ENCODE results near the gene ALG11. TPM values are rescaled to one million over a fixed set of nuclear protein-coding genes. Genes with fewer than 3 reads are reported as not detected.

The ALG11 gene
- total and polyA plus RNA-seq, 12 donors, result 2.8 to 24.9 (median 21.0) TPM

GRCh38 chr13:52006523-52007245 lies 5.5 kb upstream of the ALG11 start:
- no peak for ATAC-seq
- no peak overlapping the region for H3K4me3 ChIP-seq
- peaks cover 0 to 4% (median 0%) of the 10 kb centered on the region in 9 donors for H3K36me3 ChIP-seq
- peaks cover 0 to 16% (median 12%) of the 10 kb centered on the region in 9 donors for H3K4me1 ChIP-seq
- TF ChIP-seq CTCF (IDR thresholded peaks at IDR 0.05), result no peak
- intact Hi-C loops (cut with DNase I), result loop anchor here in 2 of 10 donors (5.0 to 10.0 kb wide), 2 partner anchors 121 to 448 kb away; partner anchors contain the start of genes NEK5 (in 2 of the 2), CKAP2 (in 1 of the 2) and VPS36 (in 1 of the 2)
- H3K27me3 ChIP-seq, result peaks cover 0 to 19% (median 0%) of the 10 kb centered on the region in 7 donors
- DNase-seq, result no peak
- 91% methylated on average over 8 of the region's 8 CpGs for WGBS, 2 donors
- H3K9me3 ChIP-seq, result no peaks in the 10 kb centered on the region
- H3K27ac ChIP-seq, result no peak overlapping the region

- peaks cover 0 to 4% (median 0%) of the 10 kb centered on the region in 9 donors for H3K36me3 ChIP-seq
- H3K4me1 ChIP-seq, result peaks cover 0 to 34% (median 27%) of the 10 kb centered on the region in 9 donors
- no peak for ATAC-seq
- peaks cover 0 to 19% (median 0%) of the 10 kb centered on the region in 7 donors for H3K27me3 ChIP-seq
- H3K27ac ChIP-seq, result no peak overlapping the region
- TF ChIP-seq CTCF (IDR thresholded peaks at IDR 0.05), result no peak
- no peak for DNase-seq
- intact Hi-C loops (cut with DNase I), result loop anchor here in 3 of 10 donors (2.0 to 10.0 kb wide), 4 partner anchors 25 to 445 kb away; partner anchors contain the start of genes NEK5 (in 2 of the 3), CKAP2 (in 1 of the 3) and VPS36 (in 1 of the 3)
- peak overlapping the region in 3 of 10 donors; percentile 93 to 97 (median 96) for H3K4me3 ChIP-seq
- no peaks in the 10 kb centered on the region for H3K9me3 ChIP-seq
- 70 to 72% methylated on average over 6 of the region's 6 CpGs for WGBS, 2 donors
Observed at GRCh38 chr13:52009946-52010345, 2.3 kb upstream of the ALG11 start.

- peak within 1 kb of the TSS; percentile 80 to 97 (median 93) for H3K4me3 ChIP-seq
- intact Hi-C loops (cut with DNase I), result loop anchor here in 1 of 10 donors (10.0 kb wide), 1 partner anchor 196 kb away; no protein-coding TSS in a partner anchor
- peak in 3 of 9 donors; percentile 10 to 39 (median 28) for TF ChIP-seq CTCF (IDR thresholded peaks at IDR 0.05)
- peaks cover 0 to 7% (median 0%) of the 10 kb centered on the region in 9 donors for H3K36me3 ChIP-seq
- H3K27ac ChIP-seq, result peak within 1 kb of the TSS; percentile 72 to 89 (median 85)
- WGBS, 2 donors, result 3% methylated on average over 45 to 46 of the region's 46 CpGs
- no peaks in the 10 kb centered on the region for H3K9me3 ChIP-seq
- DNase-seq, result peak; percentile 15
- peaks cover 0 to 19% (median 0%) of the 10 kb centered on the region in 7 donors for H3K27me3 ChIP-seq
- peak in 7 of 8 donors; percentile 10 to 54 (median 16) for ATAC-seq
- H3K4me1 ChIP-seq, result peaks cover 0 to 34% (median 27%) of the 10 kb centered on the region in 9 donors
Observed at GRCh38 chr13:52010890-52011631, 1.1 kb upstream of the ALG11 start, which contains the start of gene ATP7B. Gene ATP7B, minus strand, starts transcription at chr13:52011450. Its CDS starts 113 bp downstream, at chr13:52011337.

- peaks cover 0 to 11% (median 0%) of the 10 kb centered on the region in 9 donors for H3K36me3 ChIP-seq
- peak overlapping the region; percentile 80 to 97 (median 93) for H3K4me3 ChIP-seq
- peak overlapping the region in 9 of 10 donors; percentile 72 to 89 (median 85) for H3K27ac ChIP-seq
- peaks cover 0 to 34% (median 27%) of the 10 kb centered on the region in 9 donors for H3K4me1 ChIP-seq
- peaks cover 0 to 19% (median 0%) of the 10 kb centered on the region in 7 donors for H3K27me3 ChIP-seq
- intact Hi-C loops (cut with DNase I), result loop anchor here in 1 of 10 donors (10.0 kb wide), 1 partner anchor 198 kb away; no protein-coding TSS in a partner anchor
- ATAC-seq, result no peak
- DNase-seq, result no peak
- no peak for TF ChIP-seq CTCF (IDR thresholded peaks at IDR 0.05)
- H3K9me3 ChIP-seq, result no peaks in the 10 kb centered on the region
- 0% methylated on average over 8 of the region's 8 CpGs for WGBS, 2 donors
Observed at GRCh38 chr13:52012512-52012836, 276 bp downstream of the ALG11 start.

Measured in heart right ventricle (tissue), 16 donors.